HFFc6 (cell line): ENCODE data around the gene GPAT2. TPM values are rescaled to one million over a fixed set of nuclear protein-coding genes. Genes with fewer than 3 reads are reported as not detected.
"Not testable (repeated sequence)": the region's sequence is repeated elsewhere in the genome, so short reads cannot be mapped to it uniquely, and the experiment has no call there.

ENCODE experiments used
- DNase-seq: peaks from one replicate; pipeline ENCODE4 v3.0.0-alpha.2; 2018
- H3K27ac Mint-ChIP-seq: 2 replicates; pipeline ENCODE4 v1.8.0; 2020; ENCODE audit warnings: mild to moderate bottlenecking, mixed read lengths
- H3K27me3 Mint-ChIP-seq: 2 replicates; pipeline ENCODE4 v1.8.0; 2021; ENCODE audit warnings: mild to moderate bottlenecking, moderate library complexity, mixed read lengths; ENCODE audit not compliant: insufficient read depth
- H3K36me3 Mint-ChIP-seq: 2 replicates; pipeline ENCODE4 v1.8.0; 2021; ENCODE audit warnings: low read depth, mixed read lengths
- H3K4me1 Mint-ChIP-seq: 2 replicates; pipeline ENCODE4 v1.8.0; 2020; ENCODE audit warnings: low read depth, mixed read lengths
- H3K4me3 Mint-ChIP-seq: 2 replicates; pipeline ENCODE4 v1.8.0; 2020; ENCODE audit warnings: mild to moderate bottlenecking, moderate library complexity, mixed read lengths
- H3K9me3 Mint-ChIP-seq: 2 replicates; pipeline ENCODE4 v1.8.0; 2020; ENCODE audit warnings: mild to moderate bottlenecking, mixed read lengths
- CTCF ChIP-seq: fragments of 200-600 bp; sonication (generic); IDR thresholded peaks from 2 replicates; pipeline ENCODE4 v1.5.0; 2021; ENCODE audit warnings: antibody characterized with exemption, mild to moderate bottlenecking
- total RNA-seq, 6 experiments: library from RNA; stranded (reverse); fragmentation: NEBNext Ultra II Directional; extraction: Animal tissue kit (Norgen Biotek cat#: 25700); gene quantifications; 2 replicates in 1 of 6; 3 replicates in 5 of 6; pipeline ENCODE4 v1.2.3, GENCODE V29; 2021

GPAT2 gene
- total RNA-seq, 6 experiments from 2014 or later = 3.1 to 44.6 (median 37.8) TPM

- no peak overlapping the region for H3K4me3 Mint-ChIP-seq
- H3K36me3 Mint-ChIP-seq = no peaks in the 10 kb centered on the region
These were observed 40.6 kb upstream of the GPAT2 start for GRCh38 chr2:96075199-96075771.

GRCh38 chr2:96074156-96074555 lies 39.4 kb upstream of the GPAT2 start:
- Mint-ChIP-seq H3K4me3 (no peak overlapping the region), H3K4me1 (no peaks in the 10 kb centered on the region; the same call in 1 of the 2 replicates), H3K27ac (no peak overlapping the region), H3K36me3 (no peaks in the 10 kb centered on the region), H3K27me3 (peaks cover 38% of the 10 kb centered on the region), H3K9me3 (no peaks in the 10 kb centered on the region; the same call in 1 of the 2 replicates)
- no peak for TF ChIP-seq CTCF
- DNase-seq = no peak

More at GRCh38 chr2:96075199-96075771, 40.6 kb upstream of the GPAT2 start:
- TF ChIP-seq CTCF = no peak
- Mint-ChIP-seq H3K9me3 (no peaks in the 10 kb centered on the region; the same call in 1 of the 2 replicates), H3K4me1 (no peaks in the 10 kb centered on the region; the same call in 1 of the 2 replicates), H3K27me3 (peaks cover 41% of the 10 kb centered on the region), H3K27ac (no peak overlapping the region)
- DNase-seq = no peak

- H3K9me3 Mint-ChIP-seq = no peaks in the 10 kb centered on the region; the same call in 1 of the 2 replicates
- no peaks in the 10 kb centered on the region for H3K36me3 Mint-ChIP-seq
- TF ChIP-seq CTCF = no peak
- no peak for DNase-seq
- H3K4me1 Mint-ChIP-seq = no peaks in the 10 kb centered on the region; the same call in 1 of the 2 replicates
- H3K27ac Mint-ChIP-seq = no peak overlapping the region
- no peak overlapping the region for H3K4me3 Mint-ChIP-seq
- H3K27me3 Mint-ChIP-seq = peaks cover 38% of the 10 kb centered on the region
These were observed 38.6 kb upstream of the GPAT2 start for GRCh38 chr2:96073170-96073775.

- no peaks in the 10 kb centered on the region; the same call in 1 of the 2 replicates for H3K4me1 Mint-ChIP-seq
- no peak for TF ChIP-seq CTCF
- no peak overlapping the region for H3K27ac Mint-ChIP-seq
- no peak for DNase-seq
- no peaks in the 10 kb centered on the region for H3K36me3 Mint-ChIP-seq
- H3K27me3 Mint-ChIP-seq = peaks cover 41% of the 10 kb centered on the region
- no peaks in the 10 kb centered on the region; the same call in 1 of the 2 replicates for H3K9me3 Mint-ChIP-seq
- no peak overlapping the region for H3K4me3 Mint-ChIP-seq
These were observed 38.0 kb upstream of the GPAT2 start for GRCh38 chr2:96072746-96073145.

DNA sequence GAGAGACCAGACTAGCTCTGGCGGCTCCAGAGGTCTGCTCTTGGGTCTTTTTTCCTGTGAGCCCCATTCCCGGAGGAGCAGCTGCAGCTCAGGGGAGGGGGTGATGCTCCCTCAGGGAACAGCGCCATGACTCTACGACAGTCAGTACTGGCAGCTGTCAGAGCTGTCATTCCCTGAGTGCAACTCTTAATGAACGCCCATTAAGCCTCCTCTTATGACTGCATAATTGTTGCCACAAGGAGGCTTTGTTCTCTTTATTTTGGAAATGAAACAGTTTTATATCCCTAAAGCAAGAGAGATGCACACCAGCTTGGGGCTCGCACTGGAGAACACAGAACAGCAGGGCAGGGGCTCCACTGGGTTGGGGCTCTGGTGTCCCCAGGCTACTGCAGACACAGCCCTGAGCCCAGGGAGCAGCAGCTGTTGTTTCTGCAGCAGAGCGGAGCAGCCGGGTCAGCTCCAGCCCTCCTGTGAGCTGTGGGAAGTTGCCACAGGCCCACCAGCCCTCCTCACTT lies 37.3 kb upstream of the GPAT2 start:
- H3K36me3 Mint-ChIP-seq, H3K4me3 Mint-ChIP-seq, H3K27ac Mint-ChIP-seq, DNase-seq, H3K9me3 Mint-ChIP-seq, H3K4me1 Mint-ChIP-seq: not testable (repeated sequence)
- H3K27me3 Mint-ChIP-seq = peaks cover 46% of the 10 kb centered on the region
- TF ChIP-seq CTCF = 0 out of 2 replicates have a peak, but pooled peaks have one; percentile 17

DNA sequence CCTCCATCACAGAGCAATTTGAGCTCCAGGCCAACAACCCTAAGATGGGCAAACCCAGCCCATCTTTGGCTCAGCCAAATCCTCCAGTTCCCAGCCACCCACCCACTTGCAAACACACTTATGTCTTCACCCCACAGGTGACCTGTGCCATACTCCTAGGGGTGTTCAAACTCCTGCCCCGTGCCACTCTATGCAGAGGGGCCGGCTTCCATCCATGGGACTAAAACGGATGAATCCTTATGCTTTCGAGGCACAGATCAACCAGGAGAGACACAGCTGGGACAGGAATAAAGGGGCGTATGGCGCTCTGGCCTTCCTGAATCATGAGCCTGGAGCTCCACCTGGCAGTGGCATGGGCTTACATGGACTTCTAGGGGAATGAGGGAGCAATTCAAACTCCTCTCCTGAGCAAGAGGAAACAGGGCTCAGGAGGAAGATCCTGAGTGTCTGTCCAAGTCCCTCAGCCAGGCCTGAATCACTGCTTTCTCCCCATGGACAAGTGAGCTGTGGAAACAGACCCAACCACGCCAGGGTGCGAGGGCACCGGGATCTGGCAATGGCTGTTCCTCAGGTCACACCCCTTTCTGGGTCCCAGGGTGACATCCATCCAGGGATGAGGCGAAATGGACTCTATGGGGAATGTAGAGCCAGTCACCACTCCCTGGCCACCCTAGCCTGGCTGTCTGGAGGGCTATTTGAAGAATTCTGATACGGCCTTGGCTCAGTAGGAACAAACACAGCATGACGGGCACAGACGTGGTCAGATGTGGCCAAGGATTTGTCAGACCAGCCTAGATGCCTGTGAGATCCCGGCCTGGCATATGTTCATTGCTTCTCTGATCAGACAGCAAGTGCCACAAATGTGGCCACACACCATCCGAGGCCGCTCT lies 36.6 kb upstream of the GPAT2 start:
- H3K27ac Mint-ChIP-seq, H3K4me3 Mint-ChIP-seq, H3K4me1 Mint-ChIP-seq, H3K36me3 Mint-ChIP-seq, H3K9me3 Mint-ChIP-seq, DNase-seq: not testable (repeated sequence)
- H3K27me3 Mint-ChIP-seq = peaks cover 46% of the 10 kb centered on the region

DNA sequence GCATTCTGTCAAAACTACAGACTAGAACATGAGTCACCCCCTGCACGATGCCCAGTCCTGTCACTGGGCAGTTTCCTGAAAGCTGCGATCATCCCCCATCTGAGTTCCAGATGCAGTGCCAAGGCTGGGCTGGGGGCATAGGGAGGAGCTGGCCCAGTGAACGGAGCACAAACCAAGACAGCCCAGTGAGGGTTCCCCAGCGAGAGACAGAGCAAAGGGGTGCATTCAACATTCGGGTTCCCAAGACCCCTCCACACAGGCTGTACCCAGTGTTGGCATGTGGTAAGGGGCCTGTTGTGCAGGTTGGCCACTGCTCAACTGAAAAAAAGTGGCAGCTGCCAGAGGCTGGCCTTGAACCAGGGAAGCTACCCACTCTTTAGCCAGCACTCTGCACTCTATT lies 35.6 kb upstream of the GPAT2 start:
- H3K36me3 Mint-ChIP-seq, H3K27ac Mint-ChIP-seq: not testable (repeated sequence)

DNA sequence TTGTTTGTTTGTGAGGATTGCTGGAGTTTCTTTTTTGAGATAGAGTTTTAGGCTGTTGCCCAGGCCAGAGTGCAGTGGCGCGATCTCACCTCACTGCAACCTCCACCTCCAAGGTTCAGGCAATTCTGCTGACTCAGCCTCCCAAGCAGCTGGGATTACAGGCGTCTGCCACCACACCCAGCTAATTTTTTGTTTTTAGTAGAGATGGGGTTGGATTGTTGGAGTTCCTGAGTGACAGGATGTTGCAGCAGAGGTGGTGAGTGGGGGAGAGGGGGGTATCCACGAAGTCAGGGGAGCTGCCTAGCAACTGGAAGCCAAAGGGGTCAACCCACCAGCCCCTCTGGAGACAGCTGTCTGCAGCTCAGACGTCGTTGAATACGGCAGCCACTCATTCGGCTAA lies 35.2 kb upstream of the GPAT2 start:
- not testable (repeated sequence) for H3K4me3 Mint-ChIP-seq, H3K36me3 Mint-ChIP-seq, H3K9me3 Mint-ChIP-seq, DNase-seq, H3K4me1 Mint-ChIP-seq, H3K27ac Mint-ChIP-seq
- H3K27me3 Mint-ChIP-seq = peaks cover 49% of the 10 kb centered on the region

More for the DNA sequence above, 35.6 kb upstream of the GPAT2 start:
- not testable (repeated sequence) for DNase-seq, H3K4me3 Mint-ChIP-seq, H3K9me3 Mint-ChIP-seq, H3K4me1 Mint-ChIP-seq
- H3K27me3 Mint-ChIP-seq = peaks cover 49% of the 10 kb centered on the region
